Stimulated activated CD4-positive, alpha-beta T cell treated with anti-CD3 and anti-CD28 coated beads, Interleukin-4, amount 100 ng/mL, for 24 hours (primary cell): ENCODE measurements around the gene OLIG1.

Source experiments
- DNase-seq: peaks from one replicate; pipeline ENCODE4 v3.0.0-alpha.2; 2020

OLIG1 gene

DNA sequence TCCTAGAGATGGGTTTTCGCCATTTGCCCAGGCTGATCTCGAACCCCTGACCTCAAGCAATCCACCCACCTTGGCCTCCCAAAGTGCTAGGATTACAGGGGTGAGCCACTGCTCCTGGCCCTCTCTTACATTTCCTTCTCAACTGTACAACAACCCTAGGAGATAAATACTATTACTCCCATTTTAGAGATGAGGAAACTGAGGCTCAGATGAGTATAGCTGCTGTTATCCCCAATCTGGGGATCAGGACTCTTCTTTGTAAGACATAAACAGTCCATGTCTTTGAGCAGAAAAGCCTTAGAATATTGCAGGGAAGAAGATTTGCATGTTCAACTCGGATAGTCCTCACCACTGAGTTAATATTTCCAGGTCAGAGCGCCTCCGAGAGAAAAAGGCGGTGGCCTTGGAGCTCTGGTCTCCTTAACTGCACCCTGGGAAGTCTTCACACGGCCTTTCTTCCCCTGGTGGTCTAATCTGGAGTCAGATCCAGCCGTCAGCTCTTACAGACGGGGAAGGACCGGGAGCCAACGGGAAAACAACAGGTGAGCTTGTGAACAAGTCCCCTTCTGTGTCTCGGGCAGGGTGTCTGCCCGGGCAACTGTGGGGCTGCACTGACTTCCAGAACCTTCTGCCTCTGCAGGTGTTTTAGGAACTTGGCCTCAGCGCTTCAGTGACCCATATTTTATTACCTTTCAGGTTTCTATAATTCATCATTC is 5.9 kb upstream of the OLIG1 start:
- no peak for DNase-seq

DNA sequence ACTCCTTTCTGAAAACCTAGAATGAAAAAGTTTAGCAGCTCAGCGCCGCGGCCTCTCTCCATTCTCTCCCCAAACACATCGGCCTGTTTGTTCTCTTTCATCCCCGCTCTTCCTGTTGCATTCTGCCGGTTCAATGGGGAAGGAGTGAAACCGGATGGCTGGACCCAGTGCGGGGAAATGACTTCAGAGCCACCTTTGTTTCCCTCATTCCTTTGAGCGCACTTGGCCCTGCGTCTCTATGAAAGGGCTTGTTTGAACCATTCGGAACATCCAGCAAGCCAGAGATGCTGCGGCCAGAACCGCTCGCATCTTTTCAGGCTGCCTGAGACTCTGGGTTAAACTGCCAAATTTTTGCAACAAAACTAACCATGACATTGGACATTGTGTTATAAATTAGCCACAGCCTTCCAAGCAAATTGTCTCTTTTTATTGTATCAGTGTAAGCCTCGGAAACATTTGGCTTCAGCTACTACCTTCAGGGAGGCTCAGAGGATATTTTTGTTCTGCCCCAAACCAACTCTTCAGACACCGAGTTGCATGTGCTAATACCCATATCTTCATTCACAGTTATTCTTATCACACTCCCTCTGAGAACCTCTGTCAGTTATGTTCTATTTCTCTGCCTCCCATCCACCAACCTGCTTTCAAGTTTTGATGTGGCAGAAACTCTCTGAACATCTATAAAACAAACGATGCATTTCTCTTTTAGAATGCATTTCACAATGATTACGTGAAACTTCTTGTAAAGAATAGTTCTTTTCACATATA is 5.1 kb upstream of the OLIG1 start:
- no peak for DNase-seq

DNA sequence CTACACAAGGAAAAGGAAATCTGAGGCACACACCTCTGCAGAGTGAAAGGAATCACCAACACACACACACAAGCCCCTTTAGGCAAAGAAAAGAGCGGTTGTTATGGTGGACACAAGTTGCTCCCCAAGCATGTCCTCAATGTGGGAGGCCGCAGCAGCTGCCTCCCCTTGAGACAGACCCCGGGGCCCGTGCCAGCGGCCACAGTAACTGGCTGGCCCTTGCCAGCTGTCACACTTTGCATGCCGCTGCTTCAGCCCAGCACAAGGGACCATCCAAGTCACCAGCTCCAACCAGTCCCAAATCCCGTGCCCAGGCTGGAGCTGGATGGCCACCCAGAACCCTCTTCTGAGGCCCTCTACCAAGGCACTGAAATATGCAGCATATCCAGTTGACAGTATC is 2.9 kb upstream of the OLIG1 start:
- no peak for DNase-seq

DNA sequence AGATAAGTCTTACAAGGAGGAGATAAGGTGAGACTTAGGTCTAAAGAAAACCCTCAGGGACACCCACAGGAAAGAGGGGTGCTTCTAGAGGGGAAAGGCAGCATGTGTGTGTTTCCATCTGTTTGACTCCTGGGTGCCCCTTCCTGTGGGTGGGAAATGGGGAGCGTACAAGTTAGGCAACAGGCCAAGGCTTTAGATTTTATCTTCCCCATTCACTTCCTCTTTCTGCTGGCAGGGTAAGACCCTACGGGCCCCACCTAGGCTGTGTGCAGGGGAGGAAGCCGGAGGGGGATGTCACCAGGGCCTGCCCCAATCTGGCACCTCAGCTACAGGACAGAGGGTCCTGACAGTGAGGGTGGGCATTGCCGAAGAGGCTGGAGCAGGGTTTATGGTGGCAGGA is 2.5 kb upstream of the OLIG1 start:
- no peak for DNase-seq

DNA sequence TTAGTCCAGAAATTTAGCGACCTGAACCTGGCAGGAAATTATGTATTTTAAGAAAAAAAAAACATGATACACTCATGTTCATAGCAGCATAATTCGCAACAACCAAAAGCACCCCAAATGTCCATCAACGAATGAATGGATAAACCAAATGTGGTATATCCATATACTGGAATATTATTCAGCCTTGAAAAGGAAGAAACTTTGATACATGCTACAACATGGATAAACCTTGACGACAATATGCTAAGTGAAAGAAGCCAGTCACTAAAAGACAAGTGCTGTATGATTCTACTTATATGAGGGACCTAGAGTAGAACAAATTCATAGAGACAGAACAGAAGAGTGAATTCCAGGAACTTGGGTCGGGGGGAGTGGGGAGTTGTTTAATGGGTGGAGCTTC is 698 bp upstream of the OLIG1 start:
- no peak for DNase-seq

DNA sequence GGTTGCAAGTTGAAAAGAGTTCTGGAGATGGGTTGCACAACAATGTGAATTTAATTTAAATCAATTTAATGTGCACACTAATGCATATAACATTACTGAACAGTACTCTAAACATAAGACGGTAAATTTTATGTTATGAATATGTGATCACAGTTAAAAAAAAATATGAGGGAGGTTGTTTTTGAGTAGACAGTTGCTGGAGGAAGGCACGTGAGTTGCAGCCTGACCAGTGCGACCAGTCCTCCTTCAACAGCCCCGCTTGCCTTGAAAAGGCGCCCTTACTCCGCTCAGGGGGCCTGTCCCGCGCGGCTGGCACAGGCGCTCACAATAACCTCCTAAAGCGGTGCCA is 322 bp upstream of the OLIG1 start:
- no peak for DNase-seq

DNA sequence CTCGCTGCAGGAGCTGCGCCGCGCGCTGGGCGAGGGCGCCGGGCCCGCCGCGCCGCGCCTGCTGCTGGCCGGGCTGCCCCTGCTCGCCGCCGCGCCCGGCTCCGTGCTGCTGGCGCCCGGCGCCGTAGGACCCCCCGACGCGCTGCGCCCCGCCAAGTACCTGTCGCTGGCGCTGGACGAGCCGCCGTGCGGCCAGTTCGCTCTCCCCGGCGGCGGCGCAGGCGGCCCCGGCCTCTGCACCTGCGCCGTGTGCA is 730 bp downstream of the OLIG1 start:
- no peak for DNase-seq

DNA sequence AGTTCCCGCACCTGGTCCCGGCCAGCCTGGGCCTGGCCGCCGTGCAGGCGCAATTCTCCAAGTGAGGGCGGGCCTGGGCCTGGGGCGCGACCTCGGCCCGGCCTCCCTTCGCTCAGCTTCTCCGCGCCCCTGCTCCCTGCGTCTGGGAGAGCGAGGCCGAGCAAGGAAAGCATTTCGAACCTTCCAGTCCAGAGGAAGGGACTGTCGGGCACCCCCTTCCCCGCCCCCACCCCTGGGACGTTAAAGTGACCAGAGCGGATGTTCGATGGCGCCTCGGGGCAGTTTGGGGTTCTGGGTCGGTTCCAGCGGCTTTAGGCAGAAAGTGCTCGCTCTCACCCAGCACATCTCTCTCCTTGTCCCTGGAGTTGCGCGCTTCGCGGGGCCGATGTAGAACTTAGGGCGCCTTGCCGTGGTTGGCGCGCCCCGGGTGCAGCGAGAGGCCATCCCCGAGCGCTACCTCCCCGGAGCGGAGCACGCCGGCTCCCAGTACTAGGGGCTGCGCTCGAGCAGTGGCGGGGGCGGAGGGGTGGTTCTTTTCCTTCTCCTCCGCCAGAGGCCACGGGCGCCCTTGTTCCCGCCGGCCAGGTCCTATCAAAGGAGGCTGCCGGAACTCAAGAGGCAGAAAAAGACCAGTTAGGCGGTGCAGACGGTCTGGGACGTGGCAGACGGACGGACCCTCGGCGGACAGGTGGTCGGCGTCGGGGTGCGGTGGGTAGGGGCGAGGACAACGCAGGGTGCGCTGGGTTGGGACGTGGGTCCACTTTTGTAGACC is 1.2 kb downstream of the OLIG1 start:
- no peak for DNase-seq

DNA sequence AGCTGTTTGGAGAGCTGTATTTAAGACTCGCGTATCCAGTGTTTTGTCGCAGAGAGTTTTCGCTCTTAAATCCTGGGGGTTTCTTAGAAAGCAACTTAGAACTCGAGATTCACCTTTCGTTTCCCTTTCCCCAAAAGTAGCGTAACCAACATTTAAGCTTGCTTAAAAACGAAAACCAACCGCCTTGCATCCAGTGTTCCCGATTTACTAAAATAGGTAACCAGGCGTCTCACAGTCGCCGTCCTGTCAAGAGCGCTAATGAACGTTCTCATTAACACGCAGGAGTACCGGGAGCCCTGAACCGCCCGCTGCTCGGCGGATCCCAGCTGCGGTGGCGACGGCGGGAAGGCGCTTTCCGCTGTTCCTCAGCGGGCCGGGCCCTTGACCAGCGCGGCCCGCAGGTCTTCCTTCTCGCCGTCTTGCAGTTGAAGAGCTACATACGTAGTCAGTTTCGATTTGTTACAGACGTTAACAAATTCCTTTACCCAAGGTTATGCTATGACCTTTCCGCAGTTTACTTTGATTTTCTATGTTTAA is 1.9 kb downstream of the OLIG1 start:
- no peak for DNase-seq

DNA sequence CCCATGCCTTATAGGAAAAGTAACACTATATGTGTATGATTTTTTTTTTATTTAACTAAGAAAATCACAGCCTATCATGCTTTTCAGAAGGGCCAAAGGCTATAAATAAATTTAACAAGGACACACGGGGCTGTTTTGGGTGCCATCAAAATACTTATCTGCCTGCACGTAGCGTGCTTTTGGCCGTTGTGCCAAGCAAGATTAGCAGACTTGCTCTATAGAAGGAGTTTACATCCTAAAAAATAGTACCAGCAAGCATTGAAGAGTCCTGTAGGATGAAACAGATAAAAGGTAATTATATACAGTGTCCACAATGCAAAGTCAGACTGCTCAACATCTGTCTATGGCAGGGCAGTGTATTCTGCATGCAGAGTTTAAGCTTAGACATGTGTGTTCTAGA is 3.7 kb downstream of the OLIG1 start:
- no peak for DNase-seq

DNA sequence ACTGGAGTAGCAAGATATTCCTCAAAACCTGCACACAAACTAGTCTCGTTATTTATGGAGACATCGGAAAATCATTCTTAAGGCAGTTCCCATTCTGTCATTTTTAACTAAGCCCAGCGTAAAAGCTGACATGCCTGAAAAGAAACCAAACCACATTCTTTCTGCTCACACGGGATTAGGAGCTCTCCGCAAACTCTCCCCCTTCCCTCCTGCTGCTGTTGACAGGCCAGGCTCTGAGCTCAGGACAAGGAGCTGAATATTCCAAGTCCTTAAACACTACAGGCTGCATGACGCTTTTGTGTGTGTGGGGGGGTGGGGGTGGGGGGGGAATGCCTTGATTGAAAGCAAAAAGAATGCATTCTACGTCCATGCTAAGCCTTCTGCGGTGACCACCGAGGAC is 5.2 kb downstream of the OLIG1 start:
- DNase-seq: no peak

DNA sequence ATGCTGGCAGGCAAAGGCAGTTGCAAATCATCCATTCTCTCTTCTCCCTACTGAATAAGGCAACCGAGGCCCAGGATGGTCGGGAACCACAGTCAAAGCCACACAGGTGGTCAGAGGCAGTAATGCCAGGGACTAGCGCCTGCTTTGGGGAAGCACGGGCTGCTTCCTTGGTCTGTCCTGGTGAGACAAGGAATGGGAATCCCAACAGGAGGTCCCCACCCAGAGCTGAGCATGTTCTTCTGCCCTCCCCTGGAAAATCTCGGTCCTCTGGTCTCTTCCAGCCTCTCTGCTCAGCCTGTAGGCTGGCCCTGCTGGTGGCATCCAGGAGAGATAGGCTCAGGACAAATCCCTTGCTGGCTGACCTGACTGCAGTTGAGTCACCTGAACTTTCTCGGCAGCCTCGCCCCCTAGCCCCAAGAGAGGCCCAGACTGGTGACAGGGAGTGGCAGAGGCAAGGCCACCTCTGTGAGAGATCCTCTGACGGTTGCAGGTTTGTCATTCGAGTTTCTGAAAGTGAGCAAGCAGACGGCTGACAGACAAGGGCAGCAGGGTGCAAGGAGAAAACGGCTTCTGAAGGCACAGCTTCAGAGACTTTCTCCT is 5.8 kb downstream of the OLIG1 start:
- DNase-seq: no peak

DNA sequence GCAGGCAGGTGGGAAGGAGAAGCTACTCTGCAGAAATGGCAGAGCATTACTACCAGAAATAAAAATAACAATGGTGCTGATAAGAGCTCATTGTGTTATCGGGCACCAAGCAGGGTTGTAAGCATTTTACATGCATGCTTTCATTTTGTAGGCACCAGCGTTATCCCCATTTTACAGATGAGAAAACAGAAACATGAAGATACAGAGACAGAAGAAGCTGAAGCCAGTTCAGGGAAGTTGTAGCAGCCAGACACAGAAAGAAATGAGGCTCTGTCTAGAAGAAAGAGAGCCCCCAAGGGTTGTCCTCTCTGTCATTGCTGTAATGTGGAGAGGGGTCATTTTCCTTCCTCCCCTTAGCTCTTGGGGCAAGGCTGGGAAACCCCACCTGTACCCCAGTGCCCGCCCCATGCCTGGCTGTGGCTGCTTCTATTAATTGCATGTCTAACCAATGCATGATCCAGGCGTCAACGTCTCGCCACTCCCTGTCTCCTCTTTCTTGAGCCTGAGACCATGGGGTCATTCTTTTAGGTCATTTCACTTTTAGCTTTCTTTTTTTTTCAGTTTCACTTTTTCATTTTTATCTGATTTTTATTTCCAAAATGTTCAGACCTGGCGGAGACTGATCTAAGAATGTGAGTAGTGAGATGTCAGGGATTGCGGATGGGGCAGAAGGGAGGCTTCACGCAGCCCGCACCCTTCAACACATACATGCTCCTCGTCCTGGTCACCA is 6.8 kb downstream of the OLIG1 start:
- no peak for DNase-seq

DNA sequence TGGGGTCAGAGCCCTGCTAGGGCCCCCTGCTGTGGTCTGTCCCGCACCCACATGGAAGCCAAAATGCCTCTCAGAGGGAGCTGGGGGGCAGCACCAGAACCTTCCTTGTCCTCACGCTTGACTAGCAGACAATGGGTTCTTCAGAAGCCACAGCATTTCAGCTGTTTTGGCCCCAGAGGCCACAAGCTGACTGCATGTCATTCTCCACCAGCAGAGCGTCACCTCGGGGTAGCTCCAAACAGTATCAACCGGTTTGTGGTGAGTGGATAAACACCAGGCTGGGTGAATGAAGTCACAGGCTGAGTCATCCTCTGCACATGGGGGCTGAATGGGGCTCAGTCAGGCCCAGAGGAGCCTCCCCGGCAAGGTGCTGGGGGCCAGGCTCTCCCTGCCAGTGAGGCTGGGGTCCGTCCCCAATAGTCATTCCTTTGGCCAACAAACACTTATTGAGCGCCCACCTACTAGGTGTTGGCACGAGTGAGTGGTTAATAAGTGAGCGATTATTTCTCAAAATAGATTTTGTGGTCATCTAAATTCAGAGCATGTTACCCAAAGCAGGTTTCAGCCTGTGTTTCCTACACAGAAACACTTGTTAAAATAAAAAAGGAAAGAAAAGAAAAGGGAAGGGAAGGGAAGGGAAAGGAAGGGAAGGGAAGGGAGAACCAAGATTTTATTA is 9.1 kb downstream of the OLIG1 start:
- peak; percentile 17 for DNase-seq

DNA sequence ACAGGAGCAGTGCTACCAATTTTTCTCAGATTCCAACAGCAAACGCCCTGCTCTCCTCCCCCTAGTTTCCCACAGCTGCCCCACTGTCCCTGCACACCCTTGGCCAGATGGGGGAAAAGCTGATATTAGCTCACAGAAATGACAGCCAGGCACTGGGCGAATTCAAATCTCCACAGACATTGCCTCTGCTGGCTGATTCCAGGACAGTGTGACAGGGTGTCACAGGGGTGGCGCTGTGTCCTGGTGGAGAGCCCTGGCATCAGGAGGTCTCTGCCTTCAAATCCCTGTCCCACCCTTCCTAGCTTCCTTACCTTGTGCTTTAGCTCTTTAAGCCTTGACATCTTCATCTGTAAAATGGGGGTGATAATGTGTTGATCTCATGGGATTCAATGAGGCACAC is 10.4 kb downstream of the OLIG1 start:
- no peak for DNase-seq

DNA sequence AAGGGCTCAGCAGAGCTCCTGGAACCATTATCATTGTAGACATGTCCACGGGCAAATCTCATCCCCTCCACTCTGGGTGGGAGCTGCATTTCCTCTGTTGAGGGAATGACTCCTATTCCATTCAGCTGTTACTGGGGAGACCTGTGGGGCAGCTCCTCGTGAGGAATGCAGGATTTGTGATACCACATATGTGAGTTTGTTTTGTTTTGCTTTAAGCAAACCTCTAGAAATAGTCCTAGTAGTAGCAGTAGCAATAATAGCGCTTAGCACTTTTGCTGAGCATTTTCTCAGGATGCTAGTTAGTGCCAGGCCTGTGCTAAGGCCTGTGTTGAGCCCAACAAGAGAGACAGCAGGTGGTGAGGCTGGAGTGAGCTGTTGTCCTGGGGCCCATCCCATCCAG is 10.8 kb downstream of the OLIG1 start:
- no peak for DNase-seq

DNA sequence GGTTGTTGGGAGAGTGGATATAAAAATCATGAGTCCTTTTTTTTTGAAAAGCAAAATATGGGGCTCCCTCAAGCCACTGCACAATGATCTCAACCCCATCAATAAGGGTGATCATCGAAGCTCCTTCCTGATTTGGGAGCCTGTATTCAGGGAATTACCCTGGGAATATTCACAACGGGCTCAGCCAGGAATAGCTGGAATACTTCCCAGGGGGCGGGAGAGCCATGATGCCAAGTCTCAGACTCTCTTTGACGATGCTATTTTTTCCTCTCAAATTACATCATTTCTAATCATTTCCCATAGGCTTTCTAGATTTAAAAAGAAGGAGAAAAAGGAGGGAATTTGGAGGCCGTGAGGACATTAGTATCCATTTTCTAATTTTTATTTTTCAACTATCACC is 18.4 kb downstream of the OLIG1 start:
- no peak for DNase-seq

DNA sequence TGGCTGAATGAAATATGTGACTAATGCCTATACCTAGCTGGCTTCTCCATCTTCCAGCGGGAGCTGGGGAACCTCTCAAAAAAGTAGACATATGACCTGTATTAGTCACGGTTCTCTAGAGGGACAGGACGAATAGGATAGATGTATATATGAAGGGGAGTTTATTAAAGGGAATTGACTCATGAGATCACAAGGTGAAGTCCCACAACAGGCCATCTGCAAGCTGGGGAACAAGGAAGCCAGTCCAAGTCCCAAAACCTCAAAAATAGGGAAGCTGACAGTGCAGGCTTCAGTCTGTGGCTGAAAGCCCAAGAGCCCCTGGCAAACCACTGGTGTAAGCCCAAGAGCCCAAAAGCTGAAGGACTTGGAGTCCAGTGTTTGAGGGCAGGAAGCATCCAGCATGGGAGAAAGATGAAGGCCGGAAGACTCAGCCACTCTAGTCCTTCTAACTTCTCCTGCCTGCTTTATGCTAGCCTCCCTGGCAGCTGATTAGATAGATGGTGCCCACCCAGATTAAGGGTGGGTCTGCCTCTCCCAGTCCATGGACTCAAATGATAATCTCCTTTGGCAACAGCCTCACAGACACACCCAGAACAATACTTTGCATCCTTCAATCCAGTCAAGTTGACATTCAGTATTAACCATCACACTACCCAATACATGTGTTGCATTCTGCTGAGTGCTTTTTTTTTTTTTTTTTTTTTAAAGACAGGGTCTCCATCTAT is 19.6 kb downstream of the OLIG1 start:
- DNase-seq: no peak

DNA sequence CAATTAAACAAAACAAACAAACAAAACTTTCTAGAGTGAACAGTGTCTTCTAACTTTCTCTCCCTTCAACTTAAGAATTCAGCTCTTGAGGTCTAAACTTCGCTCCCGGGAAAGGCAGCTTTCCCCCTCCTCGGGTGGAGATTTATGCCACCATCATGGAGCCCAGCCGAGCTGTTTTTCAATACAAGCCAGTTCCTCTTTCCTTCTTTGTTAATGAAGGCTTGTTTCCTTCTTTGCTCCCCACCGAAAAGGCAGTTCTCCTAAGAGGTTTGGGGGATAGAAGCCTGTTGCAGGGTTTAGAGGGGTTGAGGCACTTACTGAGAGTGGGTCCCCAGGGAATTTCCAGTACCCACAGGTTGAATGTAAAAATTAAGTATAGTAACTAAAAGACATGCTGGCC is 26.5 kb downstream of the OLIG1 start:
- no peak for DNase-seq

DNA sequence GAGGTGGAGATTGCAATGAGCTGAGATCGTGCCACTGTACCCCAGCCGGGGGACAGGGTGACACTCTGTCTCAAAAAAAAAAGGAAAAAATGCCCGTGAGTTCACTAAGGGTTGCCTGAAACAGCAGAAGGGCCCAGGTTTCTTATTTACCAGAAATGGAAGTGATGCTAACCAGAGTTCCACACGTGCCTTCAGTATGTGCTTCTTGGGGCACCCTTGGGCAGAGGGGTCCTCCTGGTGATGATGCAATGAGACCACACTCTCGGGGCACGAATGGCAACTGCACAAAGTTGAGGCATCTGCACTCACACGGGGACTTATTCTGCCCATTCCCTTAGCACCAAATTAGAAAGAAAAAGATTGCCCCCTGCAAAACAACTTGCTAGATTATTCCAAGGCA is 29.2 kb downstream of the OLIG1 start:
- no peak for DNase-seq

DNA sequence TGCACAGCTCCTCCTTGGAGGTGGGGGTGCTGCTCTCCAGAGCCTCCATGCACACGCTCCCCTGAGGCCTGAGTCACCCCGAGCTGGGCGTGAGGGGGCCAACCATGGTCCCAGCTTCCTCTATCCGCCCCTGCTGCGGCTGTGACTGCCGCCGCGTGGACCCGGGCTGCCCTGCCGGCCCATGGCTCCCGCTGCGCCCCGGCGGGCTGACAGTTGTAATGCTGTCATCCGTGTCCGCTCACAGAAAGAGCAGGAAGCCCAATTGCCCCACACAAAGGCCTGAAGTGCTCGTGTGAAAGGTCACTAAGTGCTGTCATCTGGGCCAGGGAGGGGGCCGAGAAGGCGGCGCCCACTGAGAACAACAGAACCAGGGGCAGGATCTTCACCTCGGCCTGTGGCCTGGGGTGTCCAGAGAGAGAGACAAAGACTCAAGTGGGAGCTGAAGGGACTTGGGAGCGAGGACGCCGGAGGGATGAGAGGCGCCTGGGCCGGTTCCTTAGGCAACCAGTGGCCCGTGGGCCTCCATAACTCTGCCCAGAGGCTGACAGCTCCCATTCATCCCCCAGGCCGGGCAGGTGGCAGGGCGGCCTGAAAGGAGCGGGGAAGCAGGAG is 31.5 kb downstream of the OLIG1 start:
- no peak for DNase-seq
